Gastroesophageal sphincter (tissue), 4 donors: Measurements from ENCODE around the gene COX15. TPM values are rescaled to one million over a fixed set of nuclear protein-coding genes. Genes with fewer than 3 reads are reported as not detected.

ENCODE experiments used
- ATAC-seq: fragments of 150-250 bp; one replicate; pipeline ENCODE4 v1.9.1; 2016; ENCODE audit warnings: mild to moderate bottlenecking, moderate library complexity
- H3K27ac ChIP-seq, 4 donors: fragments of 200-600 bp; sonication (generic) in 3 of 4; 1 replicate in 3 of 4; 2 replicates in 1 of 4; pipeline ENCODE4 v1.5.1; 2016 to 2019
- H3K27me3 ChIP-seq: fragments of 200-600 bp; sonication (generic); one replicate; pipeline ENCODE4 v1.5.1; 2019
- H3K36me3 ChIP-seq, 2 donors: fragments of 200-600 bp; sonication (generic); one replicate each; pipeline ENCODE4 v1.5.1; 2019; ENCODE audit warnings: control low read depth in 1 of 2
- H3K4me1 ChIP-seq, 3 donors: fragments of 200-600 bp; sonication (generic); 1 replicate in 2 of 3; 2 replicates in 1 of 3; pipeline ENCODE4 v1.5.1; 2016 to 2019; ENCODE audit warnings: control low read depth in 2 of 3
- H3K4me3 ChIP-seq, 2 donors: fragments of 200-600 bp; sonication (generic); one replicate each; pipeline ENCODE4 v1.5.1; 2019; ENCODE audit warnings: mild to moderate bottlenecking in 1 of 2, moderate library complexity in 1 of 2
- H3K9me3 ChIP-seq, 3 donors: fragments of 200-600 bp; sonication (generic); one replicate each; pipeline ENCODE4 v1.5.1; 2017 to 2019; ENCODE audit warnings: control low read depth in 2 of 3
- EP300 ChIP-seq: sonication (generic); formaldehyde crosslinking; IDR thresholded peaks from one replicate; pipeline ENCODE4 v1.6.1; 2017; ENCODE audit warnings: antibody characterized with exemption, mild to moderate bottlenecking
- POLR2A ChIP-seq, 2 donors: fragments of 450-650 bp; IDR thresholded peaks; one replicate each; pipeline ENCODE4 v1.6.1; 2017; ENCODE audit warnings: antibody characterized with exemption in 2 of 2, mild to moderate bottlenecking in 2 of 2, moderate library complexity in 1 of 2
- POLR2AphosphoS5 ChIP-seq: sonication (generic); formaldehyde crosslinking; IDR thresholded peaks from one replicate; pipeline ENCODE4 v1.6.1; 2017; ENCODE audit warnings: antibody characterized with exemption
- WGBS, 2 donors: methylation state at CpG; one replicate each; pipeline ENCODE4 v1.1.5; 2018; ENCODE audit warnings: low coverage in 1 of 2; 5-methylcytosine and 5-hydroxymethylcytosine counted together
- total RNA-seq, 4 donors: library from RNA; depleted of rRNA; stranded (reverse); fragments of >200 nt; gene quantifications; one replicate each; pipeline ENCODE4 v1.1.0, GENCODE V29; 2016
- TF ChIP-seq, protein P1 (sequence below), 4 experiments: fragments of 200-600 bp in 2 of 4; fragments of 450-650 bp in 2 of 4; sonication (generic) in 1 of 4; IDR thresholded peaks; one replicate each; pipeline ENCODE4 v1.5.1; 2017 to 2019; ENCODE audit warnings: antibody characterized with exemption in 4 of 4, mild to moderate bottlenecking in 2 of 4, moderate library complexity in 2 of 4

COX15 gene
- total RNA-seq, 4 donors from 2014 or later: 25.6 to 32.6 (median 29.3) TPM

DNA sequence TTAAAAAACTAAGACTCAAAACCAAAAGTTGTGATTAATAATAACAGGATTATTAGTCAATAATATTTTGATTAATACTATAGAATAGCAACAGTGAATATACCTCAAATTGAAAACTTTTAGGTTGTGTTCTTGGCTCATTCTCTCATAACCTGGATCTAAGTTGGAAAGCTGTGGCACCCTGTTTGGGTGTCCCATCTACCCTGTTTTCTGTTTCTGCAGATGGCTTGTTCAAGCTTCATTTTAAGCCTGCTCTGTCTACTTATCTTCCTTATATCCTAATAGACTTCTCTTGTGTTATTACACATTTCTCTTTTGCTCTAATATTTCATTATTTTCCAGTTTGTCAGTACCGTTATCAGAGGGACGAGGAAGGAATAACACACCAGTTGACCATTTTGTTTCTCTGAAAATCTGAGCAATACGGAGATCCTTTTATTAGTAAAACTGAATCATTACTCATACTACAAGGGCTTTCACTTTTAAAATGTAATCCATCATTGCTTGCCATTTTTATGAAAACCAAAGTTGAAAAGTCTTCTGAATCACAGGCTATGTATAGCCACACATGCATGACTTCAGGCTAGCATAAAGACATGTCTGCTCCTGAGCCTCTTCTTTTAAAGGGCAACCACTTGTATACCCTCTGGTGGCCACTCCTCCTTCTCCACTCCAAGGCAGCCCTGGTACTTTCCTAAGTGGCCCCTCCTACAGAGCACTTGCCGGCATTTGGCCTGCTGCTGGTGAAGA lies 22.3 kb downstream of the COX15 start:
- peaks cover 0 to 39% of the 10 kb centered on the region in 2 donors for H3K36me3 ChIP-seq
- H3K4me1 ChIP-seq: peaks cover 0 to 31% (median 5%) of the 10 kb centered on the region in 3 donors
- no peak for ATAC-seq

DNA sequence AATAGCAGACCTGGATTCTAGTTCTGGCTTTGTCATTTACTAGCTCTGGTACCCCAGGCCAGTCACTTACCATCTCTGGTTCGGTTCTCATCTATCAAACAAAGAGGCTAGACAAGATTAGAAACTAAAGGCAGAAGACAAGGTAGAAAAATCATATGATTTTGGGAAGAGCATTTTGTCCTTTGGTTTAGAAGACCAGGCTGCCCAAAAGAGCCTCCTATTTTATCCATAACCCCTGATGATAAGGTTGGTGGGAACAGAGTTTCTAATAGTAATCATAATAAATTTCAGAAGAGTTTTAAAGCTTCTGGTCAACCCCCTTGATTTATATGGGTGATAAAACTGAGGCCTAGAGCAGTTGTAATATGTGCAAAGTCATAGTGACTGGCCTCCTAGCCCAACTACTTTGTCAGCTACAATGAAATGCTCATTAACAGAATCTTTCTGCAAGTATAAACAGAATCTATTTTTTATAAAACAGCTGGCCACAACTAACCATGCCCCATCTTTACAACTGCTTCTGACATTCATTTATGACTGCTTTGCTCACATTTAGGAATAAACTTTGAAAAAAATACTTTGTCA lies 23.4 kb downstream of the COX15 start:
- H3K27me3 ChIP-seq: no peaks in the 10 kb centered on the region
- TF ChIP-seq, protein P1, sequence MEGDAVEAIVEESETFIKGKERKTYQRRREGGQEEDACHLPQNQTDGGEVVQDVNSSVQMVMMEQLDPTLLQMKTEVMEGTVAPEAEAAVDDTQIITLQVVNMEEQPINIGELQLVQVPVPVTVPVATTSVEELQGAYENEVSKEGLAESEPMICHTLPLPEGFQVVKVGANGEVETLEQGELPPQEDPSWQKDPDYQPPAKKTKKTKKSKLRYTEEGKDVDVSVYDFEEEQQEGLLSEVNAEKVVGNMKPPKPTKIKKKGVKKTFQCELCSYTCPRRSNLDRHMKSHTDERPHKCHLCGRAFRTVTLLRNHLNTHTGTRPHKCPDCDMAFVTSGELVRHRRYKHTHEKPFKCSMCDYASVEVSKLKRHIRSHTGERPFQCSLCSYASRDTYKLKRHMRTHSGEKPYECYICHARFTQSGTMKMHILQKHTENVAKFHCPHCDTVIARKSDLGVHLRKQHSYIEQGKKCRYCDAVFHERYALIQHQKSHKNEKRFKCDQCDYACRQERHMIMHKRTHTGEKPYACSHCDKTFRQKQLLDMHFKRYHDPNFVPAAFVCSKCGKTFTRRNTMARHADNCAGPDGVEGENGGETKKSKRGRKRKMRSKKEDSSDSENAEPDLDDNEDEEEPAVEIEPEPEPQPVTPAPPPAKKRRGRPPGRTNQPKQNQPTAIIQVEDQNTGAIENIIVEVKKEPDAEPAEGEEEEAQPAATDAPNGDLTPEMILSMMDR (IDR thresholded peaks at IDR 0.05): no peak
- TF ChIP-seq EP300 (no peak), POLR2A (IDR thresholded peaks at IDR 0.05) (no peak), POLR2AphosphoS5 (no peak)
- peaks cover 0 to 39% of the 10 kb centered on the region in 2 donors for H3K36me3 ChIP-seq
- WGBS, 2 donors: 60 to 88% methylated on average over 1 of the region's 1 CpG
- H3K27ac ChIP-seq: peak overlapping the region; percentile 58 to 94 (median 72)
- peaks cover 0 to 31% (median 5%) of the 10 kb centered on the region in 3 donors for H3K4me1 ChIP-seq
- no peak overlapping the region for H3K4me3 ChIP-seq
- H3K9me3 ChIP-seq: no peaks in the 10 kb centered on the region
- peak; percentile 46 for ATAC-seq

More for the DNA sequence above, 22.3 kb downstream of the COX15 start:
- no peaks in the 10 kb centered on the region for H3K9me3 ChIP-seq
- H3K27ac ChIP-seq: peak overlapping the region; percentile 58 to 94 (median 72)
- no peak overlapping the region for H3K4me3 ChIP-seq
- WGBS, 2 donors: 19 to 36% methylated on average over 3 to 4 of the region's 4 CpGs
- H3K27me3 ChIP-seq: no peaks in the 10 kb centered on the region
- TF ChIP-seq POLR2A (IDR thresholded peaks at IDR 0.05) (no peak), POLR2AphosphoS5 (no peak), EP300 (no peak)
- TF ChIP-seq, protein P1 (IDR thresholded peaks at IDR 0.05): no peak

DNA sequence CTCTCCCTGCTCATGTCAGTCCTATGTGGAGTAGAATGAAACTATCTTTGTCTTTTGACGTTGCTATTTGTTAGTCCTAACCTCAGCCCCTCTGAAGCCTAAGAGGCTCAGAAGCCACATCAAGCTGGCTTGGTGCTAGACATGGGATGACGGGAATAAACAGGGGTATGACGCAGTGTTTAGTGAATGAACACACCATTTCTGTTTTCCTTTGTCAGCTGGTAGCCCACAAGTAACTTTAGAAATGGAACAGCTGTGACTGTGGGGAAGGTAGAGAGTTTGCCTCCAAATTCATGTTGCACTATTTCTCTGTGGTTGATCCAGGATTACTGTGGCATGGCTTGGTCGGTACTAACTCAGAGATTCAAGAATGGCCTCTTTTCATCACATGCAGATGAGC lies 31.3 kb downstream of the COX15 start:
- WGBS, 2 donors: 78 to 83% methylated on average over 1 to 4 of the region's 4 CpGs

DNA sequence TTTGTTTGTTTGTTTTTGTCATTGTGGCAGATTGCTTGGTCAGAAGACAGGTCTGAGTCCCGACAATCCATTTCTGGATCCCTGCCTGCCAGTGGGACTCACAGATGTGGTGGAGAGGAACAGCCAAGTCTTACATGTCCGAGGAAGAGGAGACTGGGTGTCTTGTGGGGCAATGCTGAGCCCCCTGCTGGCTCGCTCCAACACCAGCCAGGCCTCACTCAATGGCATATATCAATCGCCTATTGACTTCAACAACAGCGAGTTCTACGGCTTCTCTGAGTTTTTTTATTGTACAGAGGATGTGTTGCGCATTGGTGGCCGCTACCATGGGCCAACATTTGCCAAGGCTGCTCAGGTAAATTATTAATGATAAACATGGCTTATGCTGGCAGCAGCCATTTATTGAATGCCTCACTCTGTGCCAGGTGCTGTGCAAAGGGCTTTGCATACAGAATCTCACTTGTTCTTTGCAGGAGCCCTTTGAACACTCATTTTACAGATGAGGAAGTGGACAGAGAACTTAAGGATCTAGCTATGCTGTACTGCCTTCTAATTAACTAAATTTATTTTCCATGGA lies 33.3 kb downstream of the COX15 start:
- no peak for TF ChIP-seq POLR2A (IDR thresholded peaks at IDR 0.05)
- TF ChIP-seq POLR2AphosphoS5: no peak
- TF ChIP-seq, protein P1 (IDR thresholded peaks at IDR 0.05): no peak
- TF ChIP-seq EP300: no peak
- Histone ChIP-seq H3K27me3 (no peaks in the 10 kb centered on the region), H3K4me1 (no peaks in the 10 kb centered on the region), H3K9me3 (no peaks in the 10 kb centered on the region), H3K4me3 (no peak overlapping the region), H3K36me3 (peaks cover 3 to 84% of the 10 kb centered on the region in 2 donors), H3K27ac (no peak overlapping the region)
- ATAC-seq: no peak
- WGBS, 2 donors: 83 to 91% methylated on average over 6 of the region's 8 CpGs

More for the DNA sequence above, 31.3 kb downstream of the COX15 start:
- Histone ChIP-seq H3K36me3 (peaks cover 3 to 93% of the 10 kb centered on the region in 2 donors), H3K4me3 (no peak overlapping the region), H3K27ac (no peak overlapping the region), H3K27me3 (no peaks in the 10 kb centered on the region), H3K9me3 (no peaks in the 10 kb centered on the region), H3K4me1 (no peaks in the 10 kb centered on the region)
- TF ChIP-seq, protein P1 (IDR thresholded peaks at IDR 0.05): no peak
- TF ChIP-seq POLR2AphosphoS5 (no peak), POLR2A (IDR thresholded peaks at IDR 0.05) (no peak), EP300 (no peak)
- ATAC-seq: no peak
